ENCODE data around the gene CDRT15L2. TPM values are rescaled to one million over a fixed set of nuclear protein-coding genes. Genes with fewer than 3 reads are reported as not detected.

Gene CDRT15L2
- not detected in 5 replicates for total RNA-seq (2022; extraction: Qiagen RNA extraction)

DNA sequence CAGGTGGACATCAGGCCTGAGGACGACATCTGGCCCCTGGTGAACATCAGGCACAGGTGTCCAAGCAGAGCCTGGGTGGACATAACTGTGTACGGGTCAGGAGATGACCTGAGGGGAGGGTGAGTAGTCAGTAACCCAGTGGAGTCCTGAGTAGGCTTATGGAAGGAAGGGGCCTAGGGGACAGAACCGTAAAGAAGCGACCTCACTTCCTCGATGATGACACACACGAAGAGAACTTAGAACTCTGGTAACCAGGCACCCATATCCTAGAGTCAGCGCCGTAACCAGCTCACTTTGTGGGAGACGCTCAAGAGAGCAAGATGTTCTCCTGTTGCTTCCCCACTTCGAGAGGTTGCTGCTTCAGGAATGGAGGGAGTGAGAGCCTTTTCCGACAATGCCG lies at the start of gene CDRT15L2:
TSS of gene CDRT15L2 (plus strand) at position 301 of the 400 bp plus-strand sequence. CDS start at position 321, 20 bp downstream.

Other genes with a start within 250 kb of the CDRT15L2 start
- gene LGALS9B, start 112.2 kb upstream of the CDRT15L2 start, total RNA-seq (2022; extraction: Qiagen RNA extraction) = not detected in 5 replicates

Measured in A549 treated with AZD2906 at 1 μM for 4 hours (cell line).